Measurements from ENCODE around the gene SETD3. TPM values are rescaled to one million over a fixed set of nuclear protein-coding genes. Genes with fewer than 3 reads are reported as not detected.

The SETD3 gene
- total RNA-seq, 4 donors from 2014 or later: 61.9 to 120 (median 68.8) TPM

- Histone ChIP-seq H3K27me3 (no peaks in the 10 kb centered on the region), H3K27ac (no peak overlapping the region), H3K4me1 (peaks cover 0 to 7% (median 3%) of the 10 kb centered on the region in 4 donors), H3K4me3 (no peak overlapping the region), H3K9me3 (no peaks in the 10 kb centered on the region), H3K36me3 (no peaks in the 10 kb centered on the region)
- no peak for DNase-seq
- TF ChIP-seq CTCF (IDR thresholded peaks at IDR 0.05): no peak
- TF ChIP-seq POLR2A (IDR thresholded peaks at IDR 0.05): no peak
Observed at GRCh38 chr14:99388286-99388685, 92.4 kb downstream of the SETD3 start.

- Histone ChIP-seq H3K4me3 (no peak overlapping the region), H3K4me1 (peaks cover 0 to 7% (median 3%) of the 10 kb centered on the region in 4 donors), H3K36me3 (no peaks in the 10 kb centered on the region), H3K9me3 (no peaks in the 10 kb centered on the region), H3K27ac (no peak overlapping the region), H3K27me3 (no peaks in the 10 kb centered on the region)
- DNase-seq: no peak
- no peak for TF ChIP-seq POLR2A (IDR thresholded peaks at IDR 0.05)
- TF ChIP-seq CTCF (IDR thresholded peaks at IDR 0.05): no peak
Observed at GRCh38 chr14:99387880-99388279, 92.8 kb downstream of the SETD3 start.

- peaks cover 0 to 7% (median 3%) of the 10 kb centered on the region in 4 donors for H3K4me1 ChIP-seq
- no peak overlapping the region for H3K27ac ChIP-seq
- no peak for DNase-seq
- no peaks in the 10 kb centered on the region for H3K36me3 ChIP-seq
- H3K4me3 ChIP-seq: no peak overlapping the region
- no peaks in the 10 kb centered on the region for H3K9me3 ChIP-seq
- TF ChIP-seq CTCF (IDR thresholded peaks at IDR 0.05) (no peak), POLR2A (IDR thresholded peaks at IDR 0.05) (no peak)
- no peaks in the 10 kb centered on the region for H3K27me3 ChIP-seq
Observed at GRCh38 chr14:99384450-99385417, 95.9 kb downstream of the SETD3 start.

GRCh38 chr14:99383472-99384449, 96.9 kb downstream of the SETD3 start:
- DNase-seq: no peak
- Histone ChIP-seq H3K4me3 (no peak overlapping the region), H3K4me1 (no peaks in the 10 kb centered on the region), H3K9me3 (no peaks in the 10 kb centered on the region), H3K36me3 (no peaks in the 10 kb centered on the region), H3K27ac (no peak overlapping the region), H3K27me3 (no peaks in the 10 kb centered on the region)
- TF ChIP-seq CTCF (IDR thresholded peaks at IDR 0.05) (no peak), POLR2A (IDR thresholded peaks at IDR 0.05) (no peak)

- Histone ChIP-seq H3K4me1 (no peaks in the 10 kb centered on the region), H3K4me3 (no peak overlapping the region), H3K27ac (no peak overlapping the region), H3K36me3 (no peaks in the 10 kb centered on the region), H3K27me3 (no peaks in the 10 kb centered on the region), H3K9me3 (no peaks in the 10 kb centered on the region)
- TF ChIP-seq POLR2A (IDR thresholded peaks at IDR 0.05) (no peak), CTCF (IDR thresholded peaks at IDR 0.05) (no peak)
- no peak for DNase-seq
Observed at GRCh38 chr14:99382781-99383471, 97.7 kb downstream of the SETD3 start.
